AG09309 (cell line): Measurements from ENCODE around the gene NRCAM.

Source experiments
- DNase-seq: peaks from one replicate; pipeline ENCODE4 v3.0.0-alpha.2; 2010; ENCODE audit warnings: low read depth
- H3K4me3 ChIP-seq: 2 replicates; pipeline ENCODE4 v1.5.1; 2011; ENCODE audit warnings: mild to moderate bottlenecking, low read depth, low read length, moderate library complexity; ENCODE audit not compliant: control insufficient read depth
- CTCF ChIP-seq: IDR thresholded peaks from 2 replicates; pipeline ENCODE4 v1.5.1; 2011; ENCODE audit warnings: mild to moderate bottlenecking, low read depth, low read length, inconsistent platforms; ENCODE audit not compliant: insufficient read depth, control insufficient read depth; ENCODE audit errors: missing control alignments

The NRCAM gene

GRCh38 chr7:108449521-108449920, 6.7 kb downstream of the NRCAM start:
- H3K4me3 ChIP-seq, result no peak overlapping the region
- no peak for TF ChIP-seq CTCF

GRCh38 chr7:108448584-108449505, 7.4 kb downstream of the NRCAM start:
- no peak for DNase-seq
- H3K4me3 ChIP-seq, result no peak overlapping the region
- TF ChIP-seq CTCF, result no peak

More at GRCh38 chr7:108449521-108449920, 6.7 kb downstream of the NRCAM start:
- no peak for DNase-seq

- TF ChIP-seq CTCF, result no peak
- DNase-seq, result no peak
- no peak overlapping the region for H3K4me3 ChIP-seq
Observed at GRCh38 chr7:108442039-108442568, 14.1 kb downstream of the NRCAM start.

GRCh38 chr7:108441392-108441955, 14.8 kb downstream of the NRCAM start:
- H3K4me3 ChIP-seq, result no peak overlapping the region
- no peak for DNase-seq
- no peak for TF ChIP-seq CTCF

- DNase-seq, result no peak
- no peak overlapping the region for H3K4me3 ChIP-seq
- no peak for TF ChIP-seq CTCF
Observed at GRCh38 chr7:108440613-108441012, 15.6 kb downstream of the NRCAM start.

- TF ChIP-seq CTCF, result no peak
- H3K4me3 ChIP-seq, result no peak overlapping the region
- DNase-seq, result no peak
Observed at GRCh38 chr7:108436906-108437305, 19.3 kb downstream of the NRCAM start.
